ENCODE data around the gene VPS37C. TPM values are rescaled to one million over a fixed set of nuclear protein-coding genes. Genes with fewer than 3 reads are reported as not detected.

Gene VPS37C
- total RNA-seq, 1 experiment from 2014 or later: 19.0 TPM

- no peak overlapping the region for H3K27ac Mint-ChIP-seq
- no peak overlapping the region for H3K4me3 Mint-ChIP-seq
- Histone ChIP-seq H3K27me3 (ENCODE audit: insufficient read depth, low read length) (no peaks in the 10 kb centered on the region), H2BK12ac (ENCODE audit: insufficient read length, low read depth, low read length) (no peak overlapping the region), H2AFZ (ENCODE audit: low read length) (no peak overlapping the region), H2BK15ac (ENCODE audit: low read depth, low read length) (no peak overlapping the region), H4K8ac (replicated peaks; ENCODE audit: insufficient read length, low read depth, low read length) (no peak overlapping the region), H3K14ac (ENCODE audit: insufficient read depth, low read length) (no peak overlapping the region), H3K4ac (ENCODE audit: low read depth, low read length) (no peak overlapping the region), H3K23ac (ENCODE audit: insufficient read length, low read depth, low read length) (no peak overlapping the region), H3K9ac (ENCODE audit: extremely low read depth, insufficient read length, low read length) (no peak overlapping the region), H3K23me2 (ENCODE audit: insufficient read length, low read depth, low read length, poor library complexity, severe bottlenecking) (no peaks in the 10 kb centered on the region), H3T11ph (ENCODE audit: low read length) (no peak overlapping the region), H3K79me1 (ENCODE audit: insufficient read depth, low read depth, low read length, poor library complexity, severe bottlenecking) (no peaks in the 10 kb centered on the region), H3K27ac (ENCODE audit: insufficient read length, low read depth, low read length) (no peak overlapping the region), H3K4me2 (ENCODE audit: insufficient read depth, insufficient read length, low read length) (no peak overlapping the region), H2AK5ac (ENCODE audit: insufficient read length, low read length) (no peak overlapping the region), H3K79me2 (ENCODE audit: insufficient read depth, low read length) (no peaks in the 10 kb centered on the region), H3K18ac (ENCODE audit: insufficient read length, low read depth, low read length) (no peak overlapping the region), H2BK120ac (ENCODE audit: low read depth, low read length, poor library complexity, severe bottlenecking) (no peak overlapping the region), H3K56ac (ENCODE audit: insufficient read length, low read depth, low read length) (no peak overlapping the region), H3K9me3 (ENCODE audit: control insufficient read depth, low read depth, low read length) (no peaks in the 10 kb centered on the region), H2BK5ac (ENCODE audit: insufficient read length, low read length) (no peak overlapping the region), H3K4me1 (ENCODE audit: insufficient read depth, low read length) (no peaks in the 10 kb centered on the region), H4K20me1 (ENCODE audit: control insufficient read depth, insufficient read depth, insufficient read length) (no peaks in the 10 kb centered on the region), H2BK20ac (ENCODE audit: low read depth, low read length, poor library complexity, severe bottlenecking) (no peak overlapping the region), H4K5ac (ENCODE audit: insufficient read length, low read depth, low read length) (no peak overlapping the region), H4K91ac (ENCODE audit: insufficient read length, low read depth, low read length) (no peak overlapping the region)
- no peaks in the 10 kb centered on the region for H3K36me3 Mint-ChIP-seq (ENCODE audit: insufficient read depth in 1 of 3, low read depth in 3 of 3)
- H3K27me3 Mint-ChIP-seq (ENCODE audit: low read depth): peaks cover 2% of the 10 kb centered on the region; the same call in 1 of the 2 replicates
- no peak for DNase-seq
- WGBS (ENCODE audit: extremely low coverage, insufficient read length, low lambda C conversion rate): no CpG with 5 or more reads among the region's 15 CpGs
- no peak for TF ChIP-seq CTCF (conservative IDR thresholded peaks at IDR 0.05)
- H3K4me1 Mint-ChIP-seq: no peaks in the 10 kb centered on the region
- H3K9me3 Mint-ChIP-seq: no peaks in the 10 kb centered on the region
These were observed 52.2 kb downstream of the VPS37C start for GRCh38 chr11:61108847-61109585.
